DOHH2 (cell line): ENCODE measurements around the gene MZT2A.
"Not testable (repeated sequence)": the region's sequence is repeated elsewhere in the genome, so short reads cannot be mapped to it uniquely, and the experiment has no call there.

Source experiments
- EZH2phosphoT487 ChIP-seq: fragments of 200-600 bp; sonication (generic); IDR thresholded peaks from 2 replicates; pipeline ENCODE4 v1.6.1; 2017; ENCODE audit warnings: borderline replicate concordance, mild to moderate bottlenecking, antibody characterized with exemption, low read length, moderate library complexity, mixed read lengths
- TF ChIP-seq, protein P1 (sequence below): fragments of 200-600 bp; sonication (generic); IDR thresholded peaks from one replicate; pipeline ENCODE4 v1.5.1; 2014; ENCODE audit warnings: antibody characterized with exemption, mild to moderate bottlenecking, low read depth, low read length; ENCODE audit not compliant: poor library complexity, severe bottlenecking

DNA sequence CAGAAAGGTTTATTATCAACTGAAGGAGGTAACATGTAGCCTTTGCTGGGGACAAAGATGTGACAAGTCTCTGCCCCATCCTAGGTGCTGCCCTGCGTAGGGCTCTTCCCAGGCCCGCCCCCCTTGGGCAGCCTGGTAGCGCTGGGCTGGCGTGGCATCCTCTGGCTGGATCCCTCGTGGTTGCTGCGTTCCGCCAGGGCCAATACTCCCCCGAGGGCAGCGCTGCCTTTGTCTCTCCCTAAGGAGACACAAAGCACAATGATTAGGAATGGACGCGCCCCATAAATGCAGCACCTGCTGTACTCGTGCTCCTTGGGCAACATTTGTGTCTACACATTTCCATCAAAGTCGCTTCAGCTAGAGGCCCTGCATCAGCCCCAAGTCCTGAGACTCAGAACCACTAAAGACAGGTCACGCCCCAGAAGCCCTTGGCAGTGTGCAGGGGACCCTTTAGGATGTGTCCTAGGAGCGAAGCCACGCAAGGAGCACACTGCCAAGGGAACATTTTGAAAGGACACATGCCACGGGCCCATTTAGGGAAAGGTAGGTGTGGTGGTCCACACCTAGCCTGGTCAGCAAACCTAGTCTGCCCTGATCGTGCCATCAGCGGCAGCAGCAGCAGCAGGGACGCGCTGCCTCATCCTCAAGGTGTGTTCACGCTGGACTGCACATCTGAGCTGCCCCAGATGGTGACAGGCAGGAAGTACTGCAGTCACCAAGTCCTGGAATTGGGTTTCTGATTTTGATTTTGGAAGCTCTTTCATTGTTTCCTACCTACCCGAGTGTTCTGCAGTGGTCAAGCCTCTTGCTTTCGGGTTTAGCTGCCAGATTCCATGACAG lies 8.0 kb downstream of the MZT2A start:
- TF ChIP-seq, protein P1, sequence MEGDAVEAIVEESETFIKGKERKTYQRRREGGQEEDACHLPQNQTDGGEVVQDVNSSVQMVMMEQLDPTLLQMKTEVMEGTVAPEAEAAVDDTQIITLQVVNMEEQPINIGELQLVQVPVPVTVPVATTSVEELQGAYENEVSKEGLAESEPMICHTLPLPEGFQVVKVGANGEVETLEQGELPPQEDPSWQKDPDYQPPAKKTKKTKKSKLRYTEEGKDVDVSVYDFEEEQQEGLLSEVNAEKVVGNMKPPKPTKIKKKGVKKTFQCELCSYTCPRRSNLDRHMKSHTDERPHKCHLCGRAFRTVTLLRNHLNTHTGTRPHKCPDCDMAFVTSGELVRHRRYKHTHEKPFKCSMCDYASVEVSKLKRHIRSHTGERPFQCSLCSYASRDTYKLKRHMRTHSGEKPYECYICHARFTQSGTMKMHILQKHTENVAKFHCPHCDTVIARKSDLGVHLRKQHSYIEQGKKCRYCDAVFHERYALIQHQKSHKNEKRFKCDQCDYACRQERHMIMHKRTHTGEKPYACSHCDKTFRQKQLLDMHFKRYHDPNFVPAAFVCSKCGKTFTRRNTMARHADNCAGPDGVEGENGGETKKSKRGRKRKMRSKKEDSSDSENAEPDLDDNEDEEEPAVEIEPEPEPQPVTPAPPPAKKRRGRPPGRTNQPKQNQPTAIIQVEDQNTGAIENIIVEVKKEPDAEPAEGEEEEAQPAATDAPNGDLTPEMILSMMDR, result not testable (repeated sequence)
- not testable (repeated sequence) for TF ChIP-seq EZH2phosphoT487
